Activated B cell treated with CpG ODN at 0.5 μM for 24 hours (primary cell): ENCODE data around the gene AIF1. TPM values are rescaled to one million over a fixed set of nuclear protein-coding genes. Genes with fewer than 3 reads are reported as not detected.
A peak's percentile ranks its signal among the peaks of the same experiment; 100 is the strongest.

ENCODE experiments used
- ATAC-seq: fragments of 200-7000 bp; cut with Tn5 transposase; one replicate; pipeline ENCODE4 v1.10.0; 2021; ENCODE audit warnings: low read depth, mild to moderate bottlenecking, moderate library complexity
- CTCF ChIA-PET: fragments of 350-600 bp; sonication (Branson Sonifier 250); formaldehyde crosslinking; loops from one replicate; lab custom pipeline; 2021; ENCODE audit warnings: antibody characterized with exemption; lab: Charles Lee
- POLR2A ChIA-PET: fragments of 350-600 bp; sonication (Branson Sonifier 250); formaldehyde crosslinking; loops from one replicate; lab custom pipeline; 2021; ENCODE audit warnings: antibody characterized with exemption; lab: Charles Lee
- DNase-seq: peaks from one replicate; pipeline ENCODE4 v3.0.0; 2022
- H3K27ac Mint-ChIP-seq: one replicate; pipeline ENCODE4 v1.8.0; 2020; ENCODE audit warnings: mixed read lengths
- H3K27me3 Mint-ChIP-seq: one replicate; pipeline ENCODE4 v1.8.0; 2021; ENCODE audit warnings: mixed read lengths
- H3K36me3 Mint-ChIP-seq: one replicate; pipeline ENCODE4 v1.8.0; 2021; ENCODE audit warnings: low read depth, mixed read lengths
- H3K4me1 Mint-ChIP-seq: one replicate; pipeline ENCODE4 v1.8.0; 2021; ENCODE audit warnings: mixed read lengths
- H3K4me3 Mint-ChIP-seq: one replicate; pipeline ENCODE4 v1.8.0; 2020; ENCODE audit warnings: mild to moderate bottlenecking, mixed read lengths
- H3K9me3 Mint-ChIP-seq: one replicate; pipeline ENCODE4 v1.8.0; 2020; ENCODE audit warnings: mixed read lengths
- CTCF ChIP-seq: fragments of 200-600 bp; IDR thresholded peaks from one replicate; pipeline ENCODE4 v1.8.0; 2022; ENCODE audit warnings: antibody characterized with exemption, mild to moderate bottlenecking
- intact Hi-C: fragments of 100-400 bp; cut with micrococcal nuclease; formaldehyde crosslinking; loops from one replicate; pipeline ENCODE4 v1.15.1; 2024
- total RNA-seq: library from RNA; stranded (reverse); gene quantifications from 2 replicates; pipeline ENCODE4 v1.2.3, GENCODE V29; 2022

Gene AIF1
- total RNA-seq, 1 donor from 2014 or later = 2.0 TPM

GRCh38 chr6:31592396-31592771, 22.6 kb upstream of the AIF1 start:
- CTCF ChIA-PET = interaction anchor here (0.6 to 12.8 kb wide), 3 partner anchors 12 to 238 kb away, joined by 4 to 773 read pairs (median 577); partner anchors contain the start of genes ATP6V1G2, DDX39B, LST1 and LTB
- peak overlapping the region; percentile 61 for H3K4me3 Mint-ChIP-seq
- intact Hi-C loops = loop anchor here (1.0 kb wide), 1 partner anchor 10 kb away; the partner anchor contains the start of gene LTB
- no peak for ATAC-seq
- no peak for TF ChIP-seq CTCF
- POLR2A ChIA-PET = interaction anchor here (0.7 to 26.0 kb wide), 14 partner anchors 16 to 1522 kb away, joined by 3 to 1155 read pairs (median 8); partner anchors contain the start of genes ABHD16A, AIF1, ATP6V1G2 and BAG6
- H3K4me1 Mint-ChIP-seq = peaks cover 86% of the 10 kb centered on the region
- H3K36me3 Mint-ChIP-seq = peaks cover 8% of the 10 kb centered on the region
- H3K27me3 Mint-ChIP-seq = no peaks in the 10 kb centered on the region
- DNase-seq = no peak
- no peaks in the 10 kb centered on the region for H3K9me3 Mint-ChIP-seq
- H3K27ac Mint-ChIP-seq = peak overlapping the region; percentile 93

- POLR2A ChIA-PET = interaction anchor here (0.6 to 26.0 kb wide), 7 partner anchors 10 to 55 kb away, joined by 3 to 1155 read pairs (median 8); partner anchors contain the start of genes ATP6V1G2, BAG6, DDX39B and LST1
- Mint-ChIP-seq H3K36me3 (no peaks in the 10 kb centered on the region), H3K27ac (peak overlapping the region; percentile 75), H3K27me3 (no peaks in the 10 kb centered on the region), H3K9me3 (no peaks in the 10 kb centered on the region), H3K4me3 (peak overlapping the region; percentile 25), H3K4me1 (peaks cover 58% of the 10 kb centered on the region)
- CTCF ChIA-PET = interaction anchor here (1.0 to 12.8 kb wide), 7 partner anchors 17 to 236 kb away, joined by 4 to 773 read pairs (median 17); partner anchors contain the start of genes ATP6V1G2, DDX39B, LST1 and LTB
- no peak for TF ChIP-seq CTCF
- DNase-seq = no peak
- intact Hi-C loops = loop anchor here (1.0 kb wide), 1 partner anchor 16 kb away; no protein-coding TSS in a partner anchor
- peak; percentile 73 for ATAC-seq
These were observed 18.0 kb upstream of the AIF1 start for GRCh38 chr6:31597006-31597405.

- H3K27me3 Mint-ChIP-seq = no peaks in the 10 kb centered on the region
- no peaks in the 10 kb centered on the region for H3K9me3 Mint-ChIP-seq
- intact Hi-C loops = no loop called here
- H3K4me3 Mint-ChIP-seq = no peak overlapping the region
- ChIA-PET CTCF (interaction anchor here (1.0 kb wide), 1 partner anchor 9 kb away, joined by 3 read pairs; no protein-coding TSS in a partner anchor), POLR2A (interaction anchor here (0.7 to 1.1 kb wide), 2 partner anchors 14 to 26 kb away, joined by 3 to 4 read pairs; no protein-coding TSS in a partner anchor)
- no peaks in the 10 kb centered on the region for H3K36me3 Mint-ChIP-seq
- no peak overlapping the region for H3K27ac Mint-ChIP-seq
- ATAC-seq (no peak), DNase-seq (no peak)
- no peak for TF ChIP-seq CTCF
- no peaks in the 10 kb centered on the region for H3K4me1 Mint-ChIP-seq
These were observed 7.7 kb upstream of the AIF1 start for GRCh38 chr6:31607317-31607716.

GRCh38 chr6:31609519-31610406, 5.3 kb upstream of the AIF1 start:
- ChIA-PET POLR2A (interaction anchor here (0.6 to 1.3 kb wide), 4 partner anchors 48 to 1722 kb away, joined by 3 to 9 read pairs (median 4); partner anchors contain the start of gene DDX39B), CTCF (interaction anchor here (1.9 to 2.4 kb wide), 2 partner anchors 11 to 59 kb away, joined by 5 to 16 read pairs; no protein-coding TSS in a partner anchor)
- Mint-ChIP-seq H3K4me1 (peaks cover 13% of the 10 kb centered on the region), H3K36me3 (no peaks in the 10 kb centered on the region), H3K27ac (no peak overlapping the region), H3K9me3 (no peaks in the 10 kb centered on the region), H3K27me3 (no peaks in the 10 kb centered on the region), H3K4me3 (no peak overlapping the region)
- intact Hi-C loops = no loop called here
- DNase-seq = no peak
- no peak for ATAC-seq
- TF ChIP-seq CTCF = no peak
